Uterus (tissue), 2 donors: ENCODE measurements around the gene PTPRM.

ENCODE experiments used
- POLR2A ChIP-seq, 2 donors: fragments of 450-650 bp; IDR thresholded peaks; one replicate each; pipeline ENCODE4 v1.6.1; 2016; ENCODE audit warnings: antibody characterized with exemption in 2 of 2, mild to moderate bottlenecking in 1 of 2, moderate library complexity in 1 of 2
- TF ChIP-seq, protein P1 (sequence below), 4 experiments: fragments of 200-600 bp in 2 of 4; fragments of 450-650 bp in 2 of 4; sonication (generic) in 2 of 4; IDR thresholded peaks; one replicate each; pipeline ENCODE4 v1.5.1; 2016 to 2019; ENCODE audit warnings: antibody characterized with exemption in 4 of 4, mild to moderate bottlenecking in 2 of 4, moderate library complexity in 1 of 4

DNA sequence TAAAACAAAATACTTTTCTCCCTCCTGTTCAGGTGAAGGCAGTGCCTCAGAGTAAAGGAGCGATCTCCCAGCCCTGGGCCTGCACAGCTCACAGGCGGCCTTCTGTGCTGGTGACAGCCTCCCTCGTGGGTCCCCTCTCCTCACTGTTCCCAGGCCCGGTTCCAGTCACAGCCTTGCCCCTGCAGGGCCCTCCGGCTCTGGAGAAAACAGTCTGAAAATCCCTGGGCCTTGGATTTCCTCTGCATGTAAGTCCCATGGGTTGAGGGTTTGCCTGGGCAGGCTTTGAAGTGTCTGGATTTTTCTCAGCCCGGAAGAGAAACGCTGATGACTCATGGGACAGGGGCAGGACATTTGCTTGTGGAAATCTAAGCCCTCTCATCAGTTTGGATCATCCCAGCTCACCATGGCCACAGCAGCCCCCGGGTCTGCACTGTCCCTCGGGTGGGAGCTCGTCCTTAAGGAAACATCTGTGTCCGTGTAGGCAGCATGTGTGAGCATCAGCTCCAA lies 856.0 kb downstream of the PTPRM start:
- no peak for TF ChIP-seq POLR2A (IDR thresholded peaks at IDR 0.05)
- TF ChIP-seq, protein P1, sequence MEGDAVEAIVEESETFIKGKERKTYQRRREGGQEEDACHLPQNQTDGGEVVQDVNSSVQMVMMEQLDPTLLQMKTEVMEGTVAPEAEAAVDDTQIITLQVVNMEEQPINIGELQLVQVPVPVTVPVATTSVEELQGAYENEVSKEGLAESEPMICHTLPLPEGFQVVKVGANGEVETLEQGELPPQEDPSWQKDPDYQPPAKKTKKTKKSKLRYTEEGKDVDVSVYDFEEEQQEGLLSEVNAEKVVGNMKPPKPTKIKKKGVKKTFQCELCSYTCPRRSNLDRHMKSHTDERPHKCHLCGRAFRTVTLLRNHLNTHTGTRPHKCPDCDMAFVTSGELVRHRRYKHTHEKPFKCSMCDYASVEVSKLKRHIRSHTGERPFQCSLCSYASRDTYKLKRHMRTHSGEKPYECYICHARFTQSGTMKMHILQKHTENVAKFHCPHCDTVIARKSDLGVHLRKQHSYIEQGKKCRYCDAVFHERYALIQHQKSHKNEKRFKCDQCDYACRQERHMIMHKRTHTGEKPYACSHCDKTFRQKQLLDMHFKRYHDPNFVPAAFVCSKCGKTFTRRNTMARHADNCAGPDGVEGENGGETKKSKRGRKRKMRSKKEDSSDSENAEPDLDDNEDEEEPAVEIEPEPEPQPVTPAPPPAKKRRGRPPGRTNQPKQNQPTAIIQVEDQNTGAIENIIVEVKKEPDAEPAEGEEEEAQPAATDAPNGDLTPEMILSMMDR (IDR thresholded peaks at IDR 0.05): no peak
